Measurements from ENCODE around the gene IL22RA1. TPM values are rescaled to one million over a fixed set of nuclear protein-coding genes. Genes with fewer than 3 reads are reported as not detected.

Gene IL22RA1
- total RNA-seq = 0.34 and 2.7 TPM in 2 replicates

GRCh38 chr1:24142546-24143534, at the start of gene IL22RA1:
Gene IL22RA1, minus strand, starts transcription at chr1:24143140. Its CDS starts 58 bp downstream, at chr1:24143082.

GRCh38 chr1:24186993-24187790, 44.3 kb upstream of the IL22RA1 start, which contains the start of gene IFNLR1:
Gene IFNLR1, minus strand, starts transcription at chr1:24187289. Its CDS starts 41 bp downstream, at chr1:24187248.

GRCh38 chr1:24111996-24112779, 30.8 kb downstream of the IL22RA1 start, which contains the start of gene MYOM3:
Gene MYOM3, minus strand, starts transcription at chr1:24112135. Its CDS starts 3,499 bp downstream, at chr1:24108636.

Other genes starting within 250 kb of the IL22RA1 start
- gene CNR2, start 229.8 kb downstream of the IL22RA1 start, total RNA-seq = not detected in 2 replicates
- 102 and 126 TPM in 2 replicates for gene PNRC2, start 183.3 kb downstream of the IL22RA1 start, total RNA-seq
- gene SRSF10, start 162.8 kb downstream of the IL22RA1 start, total RNA-seq = 56.0 and 102 TPM in 2 replicates
- 0.34 and 0.85 TPM in 2 replicates for gene MYOM3, start 31.0 kb downstream of the IL22RA1 start, total RNA-seq
- 5.8 and 9.6 TPM in 2 replicates for gene IFNLR1, start 44.1 kb upstream of the IL22RA1 start, total RNA-seq
- 27.7 and 61.2 TPM in 2 replicates for gene GRHL3, start 176.2 kb upstream of the IL22RA1 start, total RNA-seq